GM12891 (cell line): ENCODE results near the gene TSPAN12.
"Not testable (repeated sequence)": the region's sequence is repeated elsewhere in the genome, so short reads cannot be mapped to it uniquely, and the experiment has no call there.

Source experiments
- DNase-seq: peaks from one replicate; pipeline ENCODE4 v3.0.0; 2011; ENCODE audit warnings: low spot score; ENCODE audit not compliant: insufficient read length
- FAIRE-seq: peaks from 2 replicates; lab custom pipeline; 2011; peaks lifted over from hg19 to GRCh38; lab: Jason Lieb, UNC
- PAX5 ChIP-seq: IDR thresholded peaks from 2 replicates; pipeline ENCODE4 v1.6.1; 2011; ENCODE audit warnings: low read length, moderate library complexity, mild to moderate bottlenecking; ENCODE audit not compliant: insufficient read depth, severe bottlenecking
- POLR2A ChIP-seq: IDR thresholded peaks from 2 replicates; pipeline ENCODE4 v1.6.1; 2011; ENCODE audit warnings: low read depth, low read length, control low read depth
- POLR2AphosphoS5 ChIP-seq: IDR thresholded peaks from 2 replicates; pipeline ENCODE4 v1.6.1; 2011; ENCODE audit warnings: low read depth, low read length, control low read depth
- POU2F2 ChIP-seq: IDR thresholded peaks from 2 replicates; pipeline ENCODE4 v1.6.1; 2011; ENCODE audit warnings: low read depth, mild to moderate bottlenecking, control low read depth, low read length, moderate library complexity
- SPI1 ChIP-seq: IDR thresholded peaks from 2 replicates; pipeline ENCODE4 v1.6.1; 2011; ENCODE audit warnings: low read depth, low read length, control low read depth
- TAF1 ChIP-seq: IDR thresholded peaks from 2 replicates; pipeline ENCODE4 v1.6.1; 2011; ENCODE audit warnings: low read depth, low read length, control low read depth

TSPAN12 gene

GRCh38 chr7:120793213-120793936 lies 64.6 kb downstream of the TSPAN12 start:
- FAIRE-seq = no peak
- no peak for DNase-seq
- no peak for TF ChIP-seq SPI1
- TF ChIP-seq PAX5 = no peak
- no peak for TF ChIP-seq POU2F2
- TF ChIP-seq TAF1 = no peak
- no peak for TF ChIP-seq POLR2AphosphoS5
- no peak for TF ChIP-seq POLR2A

GRCh38 chr7:120792861-120793130 lies 65.1 kb downstream of the TSPAN12 start:
- no peak for TF ChIP-seq POU2F2
- TF ChIP-seq TAF1 = no peak
- no peak for TF ChIP-seq POLR2AphosphoS5
- no peak for TF ChIP-seq SPI1
- TF ChIP-seq PAX5 = no peak
- TF ChIP-seq POLR2A = no peak
- DNase-seq (no peak), FAIRE-seq (no peak)

GRCh38 chr7:120792091-120792860 lies 65.7 kb downstream of the TSPAN12 start:
- no peak for TF ChIP-seq POLR2AphosphoS5
- TF ChIP-seq POLR2A = no peak
- no peak for TF ChIP-seq SPI1
- no peak for TF ChIP-seq TAF1
- no peak for TF ChIP-seq PAX5
- no peak for TF ChIP-seq POU2F2
- FAIRE-seq = peak; percentile 86
- DNase-seq = peak; percentile 22

GRCh38 chr7:120785095-120785494 lies 72.8 kb downstream of the TSPAN12 start:
- FAIRE-seq = no peak
- DNase-seq = no peak
- no peak for TF ChIP-seq POU2F2
- TF ChIP-seq SPI1 = no peak
- TF ChIP-seq POLR2A = no peak
- TF ChIP-seq POLR2AphosphoS5 = no peak
- TF ChIP-seq PAX5 = no peak
- TF ChIP-seq TAF1 = no peak

GRCh38 chr7:120783721-120784120 lies 74.2 kb downstream of the TSPAN12 start:
- no peak for FAIRE-seq
- no peak for TF ChIP-seq TAF1
- no peak for TF ChIP-seq POU2F2
- TF ChIP-seq PAX5 = no peak
- no peak for TF ChIP-seq POLR2AphosphoS5
- TF ChIP-seq SPI1 = no peak
- no peak for TF ChIP-seq POLR2A
- no peak for DNase-seq

GRCh38 chr7:120783273-120783672 lies 74.7 kb downstream of the TSPAN12 start:
- DNase-seq (no peak), FAIRE-seq (no peak)
- TF ChIP-seq POU2F2 (no peak), SPI1 (no peak), TAF1 (no peak), PAX5 (no peak), POLR2A (no peak), POLR2AphosphoS5 (no peak)

GRCh38 chr7:120781924-120782323 lies 76.0 kb downstream of the TSPAN12 start:
- not testable (repeated sequence) for FAIRE-seq, DNase-seq

- DNase-seq (no peak), FAIRE-seq (no peak)
- TF ChIP-seq TAF1 (no peak), POLR2A (no peak), PAX5 (no peak)
Observed at GRCh38 chr7:120780938-120781337, 77.0 kb downstream of the TSPAN12 start.

GRCh38 chr7:120780451-120780850 lies 77.5 kb downstream of the TSPAN12 start:
- DNase-seq, FAIRE-seq: not testable (repeated sequence)

GRCh38 chr7:120779078-120779477 lies 78.9 kb downstream of the TSPAN12 start:
- DNase-seq, FAIRE-seq: not testable (repeated sequence)

GRCh38 chr7:120775755-120776154 lies 82.2 kb downstream of the TSPAN12 start:
- no peak for TF ChIP-seq TAF1
- TF ChIP-seq POLR2AphosphoS5 = no peak
- no peak for TF ChIP-seq SPI1
- TF ChIP-seq POLR2A = no peak
- no peak for TF ChIP-seq PAX5
- FAIRE-seq = no peak
- DNase-seq = no peak
